HCT116 (cell line): ENCODE measurements around the gene TTLL5. TPM values are rescaled to one million over a fixed set of nuclear protein-coding genes. Genes with fewer than 3 reads are reported as not detected.

Experiments used
- ATAC-seq: fragments of 200-7000 bp; cut with Tn5 transposase; 2 replicates; pipeline ENCODE4 v1.9.1; 2020; ENCODE audit warnings: mild to moderate bottlenecking, moderate library complexity
- BruUV-seq: library from RNA; stranded (reverse); fragments of 400-500 nt; replicated peaks from 2 replicates; lab custom pipeline; 2021; lab: Mats Ljungman, UMichigan
- CTCF ChIA-PET: fragments of 300-600 bp; sonication (Branson Sonifier 250); formaldehyde crosslinking; loops from one replicate; lab custom pipeline; 2021; ENCODE audit warnings: antibody characterized with exemption; lab: Charles Lee
- POLR2A ChIA-PET: fragments of 300-600, 350-600 bp; sonication (Branson Sonifier 250); formaldehyde crosslinking; loops from one replicate; lab custom pipeline; 2021; ENCODE audit warnings: antibody characterized with exemption; lab: Charles Lee
- RAD21 ChIA-PET, 2 experiments: fragments of 300-600 bp; sonication (Branson Sonifier 250); formaldehyde crosslinking; loops; one replicate each; lab custom pipeline; 2023; ENCODE audit warnings: low total read pairs in 2 of 2; ENCODE audit not compliant: uncharacterized antibody in 2 of 2, unreplicated experiment in 2 of 2, low non-redundant PET in 1 of 2; lab: Charles Lee
- DNase-seq: peaks from one replicate; pipeline ENCODE4 v3.0.0-alpha.2; 2010; ENCODE audit warnings: low read depth, low spot score
- H2AFZ ChIP-seq: fragments of 200-600 bp; shearing (Covaris generic), sonication (generic); 2 replicates; pipeline ENCODE4 v1.6.1; 2017; ENCODE audit warnings: low read depth, mixed run types, mixed read lengths, antibody characterized with exemption, low read length; ENCODE audit not compliant: poor library complexity, severe bottlenecking
- H3K27ac ChIP-seq: 2 replicates; pipeline ENCODE4 v1.5.1; 2012; ENCODE audit warnings: low read depth, low read length
- H3K27me3 ChIP-seq: fragments of 200-600 bp; sonication (generic); 2 replicates; pipeline ENCODE4 v1.6.1; 2016; ENCODE audit warnings: mixed run types, low read length, mixed read lengths; ENCODE audit not compliant: insufficient read depth
- H3K36me3 ChIP-seq, 2 experiments: fragments of 200-500 bp in 1 of 2; fragments of 200-600 bp in 1 of 2; sonication (Bioruptor generic) in 1 of 2; sonication (generic) in 1 of 2; 2 replicates each; pipeline versions ENCODE4 v1.5.1 to v1.6.1; 2014 to 2016; ENCODE audit warnings: low read length in 2 of 2, inconsistent platforms in 1 of 2, mixed read lengths in 1 of 2, mixed run types in 1 of 2; ENCODE audit not compliant: insufficient read depth in 2 of 2, control insufficient read depth in 1 of 2
- H3K4me1 ChIP-seq, 2 experiments: fragments of 200-600 bp in 1 of 2; sonication (generic) in 1 of 2; 2 replicates each; pipeline versions ENCODE4 v1.5.1 to v1.6.1; 2012 to 2017; ENCODE audit warnings: low read length in 2 of 2, inconsistent platforms in 1 of 2, mild to moderate bottlenecking in 1 of 2, mixed read lengths in 1 of 2, mixed run types in 1 of 2, moderate library complexity in 1 of 2; ENCODE audit not compliant: insufficient read depth in 2 of 2, control insufficient read depth in 1 of 2
- H3K4me2 ChIP-seq: fragments of 200-600 bp; sonication (generic); 2 replicates; pipeline ENCODE4 v1.6.1; 2017; ENCODE audit warnings: mixed run types, low read length, mixed read lengths
- H3K4me3 ChIP-seq, 2 experiments: fragments of 200-600 bp in 1 of 2; sonication (generic) in 1 of 2; replicated peaks in 1 of 2; 2 replicates each; pipeline ENCODE4 v1.5.1; 2011 to 2016; ENCODE audit warnings: low read length in 2 of 2, control low read depth in 1 of 2, low read depth in 1 of 2, mild to moderate bottlenecking in 1 of 2, mixed read lengths in 1 of 2, mixed run types in 1 of 2
- H3K79me2 ChIP-seq: fragments of 200-600 bp; sonication (generic); 2 replicates; pipeline ENCODE4 v1.6.1; 2017; ENCODE audit warnings: mild to moderate bottlenecking, mixed run types, low read length, moderate library complexity, mixed read lengths; ENCODE audit not compliant: insufficient read depth
- H3K9ac ChIP-seq: fragments of 200-600 bp; sonication (generic); 2 replicates; pipeline ENCODE4 v1.6.1; 2016; ENCODE audit warnings: low read length, mixed read lengths
- H3K9me2 ChIP-seq: fragments of 200-600 bp; sonication (generic), shearing (Covaris generic); 2 replicates; pipeline ENCODE4 v1.6.1; 2017; ENCODE audit warnings: mixed run types, mild to moderate bottlenecking, moderate library complexity; ENCODE audit not compliant: insufficient read depth
- H3K9me3 ChIP-seq, 2 experiments: fragments of 200-500 bp in 1 of 2; fragments of 200-600 bp in 1 of 2; sonication (Bioruptor generic) in 1 of 2; sonication (generic) in 1 of 2; 2 replicates each; pipeline ENCODE4 v1.6.1; 2014 to 2017; ENCODE audit warnings: low read length in 2 of 2, mixed read lengths in 2 of 2, inconsistent platforms in 1 of 2, low read depth in 1 of 2, mild to moderate bottlenecking in 1 of 2, mixed run types in 1 of 2, moderate library complexity in 1 of 2; ENCODE audit not compliant: control insufficient read depth in 1 of 2, insufficient read depth in 1 of 2
- H4K20me1 ChIP-seq: fragments of 200-600 bp; sonication (generic), shearing (Covaris generic); 2 replicates; pipeline ENCODE4 v1.6.1; 2017; ENCODE audit warnings: mixed run types, mild to moderate bottlenecking, moderate library complexity; ENCODE audit not compliant: insufficient read depth
- CEBPB ChIP-seq: IDR thresholded peaks from 2 replicates; pipeline ENCODE4 v1.6.1; 2012; ENCODE audit warnings: low read depth
- EGR1 ChIP-seq: IDR thresholded peaks from 2 replicates; pipeline ENCODE4 v1.6.1; 2012; ENCODE audit warnings: low read depth
- EZH2phosphoT487 ChIP-seq: fragments of 200-600 bp; IDR thresholded peaks from 2 replicates; pipeline ENCODE4 v1.6.1; 2018; ENCODE audit warnings: antibody characterized with exemption, borderline replicate concordance
- POLR2A ChIP-seq: IDR thresholded peaks from 2 replicates; pipeline ENCODE4 v1.7.0; 2011; ENCODE audit warnings: borderline replicate concordance; ENCODE audit not compliant: insufficient read depth, insufficient read length; ENCODE audit errors: extremely low read depth
- POLR2AphosphoS5 ChIP-seq: IDR thresholded peaks from 2 replicates; pipeline ENCODE4 v1.6.1; 2011; ENCODE audit warnings: mild to moderate bottlenecking, low read depth, low read length, moderate library complexity
- RAD21 ChIP-seq: IDR thresholded peaks from 2 replicates; pipeline ENCODE4 v1.6.1; 2012; ENCODE audit warnings: low read depth, mild to moderate bottlenecking
- SIN3A ChIP-seq: IDR thresholded peaks from 2 replicates; pipeline ENCODE4 v1.6.1; 2012; ENCODE audit warnings: low read depth
- SP1 ChIP-seq: IDR thresholded peaks from 2 replicates; pipeline ENCODE4 v1.6.1; 2012; ENCODE audit warnings: low read depth
- SRF ChIP-seq: IDR thresholded peaks from 2 replicates; pipeline ENCODE4 v1.6.1; 2012; ENCODE audit warnings: low read depth
- TCF7L2 ChIP-seq: IDR thresholded peaks from 2 replicates; pipeline ENCODE4 v1.7.0; 2011; ENCODE audit warnings: borderline replicate concordance, inconsistent platforms; ENCODE audit not compliant: insufficient read depth, insufficient read length; ENCODE audit errors: extremely low read depth
- intact Hi-C: fragments of 100-400 bp; cut with micrococcal nuclease; formaldehyde crosslinking; loops from 2 replicates; pipeline ENCODE4 v1.10.0; 2022
- total RNA-seq: library from RNA; stranded (reverse); gene quantifications from one replicate; pipeline ENCODE4 v1.2.1, GENCODE V29; 2021; ENCODE audit not compliant: unreplicated experiment
- TF ChIP-seq, protein P1 (sequence below): IDR thresholded peaks from 2 replicates; pipeline ENCODE4 v1.6.1; 2011; ENCODE audit warnings: mild to moderate bottlenecking, low read length, moderate library complexity; ENCODE audit not compliant: insufficient replicate concordance; ENCODE audit errors: extremely low read depth
- TF ChIP-seq, protein P2 (sequence below), 3 experiments: fragments of 200-600 bp in 1 of 3; sonication (generic) in 1 of 3; IDR thresholded peaks in 2 of 3; conservative IDR thresholded peaks in 1 of 3; 2 replicates each; pipeline ENCODE4 v1.5.1; 2012 to 2017; ENCODE audit warnings: low read depth in 2 of 3, low read length in 2 of 3, antibody characterized with exemption in 1 of 3, borderline replicate concordance in 1 of 3, control low read depth in 1 of 3, mild to moderate bottlenecking in 1 of 3, mixed read lengths in 1 of 3, mixed run types in 1 of 3, moderate library complexity in 1 of 3; ENCODE audit not compliant: insufficient read depth in 1 of 3

Gene TTLL5
- total RNA-seq, 1 experiment from 2014 or later = 26.2 TPM

DNA sequence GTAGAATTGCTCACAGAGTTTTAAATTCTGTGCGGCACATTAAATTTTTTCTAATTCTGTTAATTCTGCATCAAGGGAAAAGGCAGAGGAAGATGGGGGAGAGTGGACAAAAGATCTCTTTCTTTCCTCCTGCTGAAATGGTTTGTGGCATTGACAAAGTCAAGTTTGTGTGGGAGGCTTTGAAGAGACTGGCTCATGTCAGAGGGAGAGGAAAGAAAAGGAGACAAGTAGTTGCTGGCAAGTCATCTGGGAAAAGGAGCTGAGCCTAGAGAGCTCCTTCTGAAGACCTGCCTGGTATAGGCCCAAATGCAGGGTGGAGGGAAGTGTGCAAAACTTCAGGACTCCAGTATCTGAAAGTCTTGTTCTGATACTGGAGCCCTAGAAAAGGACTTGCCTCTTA lies 36.3 kb downstream of the TTLL5 start:
- intact Hi-C loops = no loop called here

DNA sequence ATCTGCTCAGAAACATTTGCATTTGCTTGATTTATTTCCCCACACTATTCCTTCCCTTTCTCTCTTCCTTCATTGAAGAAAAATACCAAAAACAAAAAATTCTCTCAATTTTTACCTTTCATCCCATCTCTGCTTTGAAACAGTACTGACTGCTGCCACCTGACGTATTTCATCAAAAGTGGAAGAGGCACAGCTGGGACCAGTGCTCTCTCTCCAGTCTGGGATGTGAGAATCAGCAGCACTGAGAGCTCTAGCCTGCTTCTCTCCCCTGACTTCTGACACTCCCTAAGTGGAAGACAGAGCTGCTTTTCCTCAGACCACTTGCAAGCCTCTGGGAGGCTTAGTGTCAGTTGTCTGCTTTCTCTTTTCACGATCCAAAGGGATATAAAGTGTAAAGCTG lies 36.9 kb downstream of the TTLL5 start:
- intact Hi-C loops = no loop called here
- Histone ChIP-seq H2AFZ (no peak overlapping the region), H4K20me1 (no peaks in the 10 kb centered on the region), H3K36me3 (peaks cover 6 to 16% of the 10 kb centered on the region in 2 experiments; a peak in 3 of 4 replicates), H3K4me2 (no peak overlapping the region), H3K9me2 (no peaks in the 10 kb centered on the region), H3K27me3 (no peaks in the 10 kb centered on the region), H3K4me3 (no peak overlapping the region), H3K4me1 (no peaks in the 10 kb centered on the region), H3K27ac (no peak overlapping the region), H3K9me3 (no peaks in the 10 kb centered on the region), H3K9ac (no peak overlapping the region), H3K79me2 (no peaks in the 10 kb centered on the region)
- DNase-seq = no peak
- ChIA-PET RAD21 (no interaction called here), CTCF (interaction anchor here (1.1 kb wide), 1 partner anchor 11 kb away, joined by 6 read pairs; no protein-coding TSS in a partner anchor), POLR2A (no interaction called here)
- BruUV-seq = no TSS peak
- no peak for ATAC-seq
- TF ChIP-seq, protein P1, sequence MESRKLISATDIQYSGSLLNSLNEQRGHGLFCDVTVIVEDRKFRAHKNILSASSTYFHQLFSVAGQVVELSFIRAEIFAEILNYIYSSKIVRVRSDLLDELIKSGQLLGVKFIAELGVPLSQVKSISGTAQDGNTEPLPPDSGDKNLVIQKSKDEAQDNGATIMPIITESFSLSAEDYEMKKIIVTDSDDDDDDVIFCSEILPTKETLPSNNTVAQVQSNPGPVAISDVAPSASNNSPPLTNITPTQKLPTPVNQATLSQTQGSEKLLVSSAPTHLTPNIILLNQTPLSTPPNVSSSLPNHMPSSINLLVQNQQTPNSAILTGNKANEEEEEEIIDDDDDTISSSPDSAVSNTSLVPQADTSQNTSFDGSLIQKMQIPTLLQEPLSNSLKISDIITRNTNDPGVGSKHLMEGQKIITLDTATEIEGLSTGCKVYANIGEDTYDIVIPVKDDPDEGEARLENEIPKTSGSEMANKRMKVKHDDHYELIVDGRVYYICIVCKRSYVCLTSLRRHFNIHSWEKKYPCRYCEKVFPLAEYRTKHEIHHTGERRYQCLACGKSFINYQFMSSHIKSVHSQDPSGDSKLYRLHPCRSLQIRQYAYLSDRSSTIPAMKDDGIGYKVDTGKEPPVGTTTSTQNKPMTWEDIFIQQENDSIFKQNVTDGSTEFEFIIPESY = no peak
- TF ChIP-seq EGR1 (no peak), SIN3A (no peak), EZH2phosphoT487 (no peak), SRF (no peak), CEBPB (no peak), TCF7L2 (no peak), POLR2AphosphoS5 (no peak), SP1 (no peak), RAD21 (no peak)
- TF ChIP-seq, protein P2, sequence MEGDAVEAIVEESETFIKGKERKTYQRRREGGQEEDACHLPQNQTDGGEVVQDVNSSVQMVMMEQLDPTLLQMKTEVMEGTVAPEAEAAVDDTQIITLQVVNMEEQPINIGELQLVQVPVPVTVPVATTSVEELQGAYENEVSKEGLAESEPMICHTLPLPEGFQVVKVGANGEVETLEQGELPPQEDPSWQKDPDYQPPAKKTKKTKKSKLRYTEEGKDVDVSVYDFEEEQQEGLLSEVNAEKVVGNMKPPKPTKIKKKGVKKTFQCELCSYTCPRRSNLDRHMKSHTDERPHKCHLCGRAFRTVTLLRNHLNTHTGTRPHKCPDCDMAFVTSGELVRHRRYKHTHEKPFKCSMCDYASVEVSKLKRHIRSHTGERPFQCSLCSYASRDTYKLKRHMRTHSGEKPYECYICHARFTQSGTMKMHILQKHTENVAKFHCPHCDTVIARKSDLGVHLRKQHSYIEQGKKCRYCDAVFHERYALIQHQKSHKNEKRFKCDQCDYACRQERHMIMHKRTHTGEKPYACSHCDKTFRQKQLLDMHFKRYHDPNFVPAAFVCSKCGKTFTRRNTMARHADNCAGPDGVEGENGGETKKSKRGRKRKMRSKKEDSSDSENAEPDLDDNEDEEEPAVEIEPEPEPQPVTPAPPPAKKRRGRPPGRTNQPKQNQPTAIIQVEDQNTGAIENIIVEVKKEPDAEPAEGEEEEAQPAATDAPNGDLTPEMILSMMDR (IDR thresholded peaks at IDR 0.05 in 2 of 3, conservative IDR thresholded peaks at IDR 0.05 in 1 of 3; ENCODE audit: borderline replicate concordance in 1 of 3, insufficient read depth in 1 of 3, low read depth in 2 of 3, low read length in 2 of 3) = no peak

More for the DNA sequence above, 36.3 kb downstream of the TTLL5 start:
- no peak overlapping the region for H2AFZ ChIP-seq
- no peak overlapping the region for H3K4me2 ChIP-seq
- no peak overlapping the region for H3K27ac ChIP-seq
- BruUV-seq = no TSS peak
- H3K79me2 ChIP-seq = no peaks in the 10 kb centered on the region
- no peaks in the 10 kb centered on the region for H3K4me1 ChIP-seq
- ChIA-PET POLR2A (no interaction called here), RAD21 (no interaction called here), CTCF (no interaction called here)
- H3K9me2 ChIP-seq = no peaks in the 10 kb centered on the region
- no peak overlapping the region for H3K4me3 ChIP-seq
- no peaks in the 10 kb centered on the region for H3K9me3 ChIP-seq
- H3K27me3 ChIP-seq = no peaks in the 10 kb centered on the region
- H3K9ac ChIP-seq = no peak overlapping the region
- no peak for TF ChIP-seq TCF7L2
- no peak for TF ChIP-seq SIN3A
- TF ChIP-seq, protein P1 = no peak
- no peak for TF ChIP-seq POLR2A
- no peaks in the 10 kb centered on the region for H4K20me1 ChIP-seq
- ATAC-seq (no peak), DNase-seq (no peak)
- H3K36me3 ChIP-seq = peaks cover 3 to 17% of the 10 kb centered on the region in 2 experiments; a peak in 2 of 4 replicates
